Measurements from ENCODE around the gene MMD.
A peak's percentile ranks its signal among the peaks of the same experiment; 100 is the strongest.

MMD gene

GRCh38 chr17:55420067-55420775 is 1.4 kb downstream of the MMD start:
- Histone ChIP-seq H3K27ac (ENCODE audit: low read length, poor library complexity, severe bottlenecking) (no peak overlapping the region), H2BK120ac (ENCODE audit: low read depth, low read length) (no peak overlapping the region), H2AFZ (ENCODE audit: low read depth, low read length) (no peak overlapping the region), H2BK12ac (ENCODE audit: low read length in 2 of 2) (no peak overlapping the region), H3K18ac (ENCODE audit: low read depth in 1 of 2, low read length in 2 of 2) (peak overlapping the region; percentile 86 to 99), H3K4me1 (ENCODE audit: control insufficient read depth, insufficient read depth, low read depth, low read length) (peaks cover 9% of the 10 kb centered on the region), H3K36me3 (ENCODE audit: control insufficient read depth in 1 of 2, insufficient read depth in 2 of 2, low read depth in 1 of 2, low read length in 2 of 2) (no peaks in the 10 kb centered on the region), H3K79me1 (replicated peaks; ENCODE audit: low read length, poor library complexity, severe bottlenecking) (peaks cover 28% of the 10 kb centered on the region), H4K91ac (ENCODE audit: low read length) (no peak overlapping the region), H3K4ac (ENCODE audit: low read depth in 1 of 2, low read length in 2 of 2) (peak overlapping the region; percentile 96 to 97), H2AK5ac (ENCODE audit: low read length, severe bottlenecking) (no peak overlapping the region), H3K4me2 (ENCODE audit: low read length, poor library complexity, severe bottlenecking) (peak overlapping the region; percentile 97), H3K14ac (ENCODE audit: low read length in 2 of 2) (peak overlapping the region in 1 of 2 experiments; percentile 70), H3K27me3 (ENCODE audit: control insufficient read depth in 1 of 2, insufficient read depth in 1 of 2, low read length in 2 of 2) (peaks cover 0 to 1% of the 10 kb centered on the region in 2 experiments), H2BK5ac (ENCODE audit: low read depth, low read length, poor library complexity, severe bottlenecking) (no peak overlapping the region), H3K23ac (ENCODE audit: low read length in 2 of 2) (no peak overlapping the region), H2BK15ac (ENCODE audit: low read depth, poor library complexity, severe bottlenecking) (no peak overlapping the region), H4K8ac (ENCODE audit: low read length) (peak overlapping the region; percentile 82), H3K9me3 (ENCODE audit: control insufficient read depth, low read length) (no peaks in the 10 kb centered on the region), H3K9ac (ENCODE audit: low read length) (peak overlapping the region; percentile 94), H3K4me3 (ENCODE audit: insufficient read depth in 1 of 2, low read depth in 1 of 2, low read length in 2 of 2) (peak overlapping the region; percentile 91)
- no peak for DNase-seq
- 62% methylated on average over 6 of the region's 6 CpGs for WGBS

- H2BK120ac ChIP-seq (ENCODE audit: low read depth, low read length), result no peak overlapping the region
These were observed 3.0 kb downstream of the MMD start for GRCh38 chr17:55418369-55419268.

GRCh38 chr17:55417411-55418268 is 4.0 kb downstream of the MMD start:
- Histone ChIP-seq H3K18ac (ENCODE audit: low read depth in 1 of 2, low read length in 2 of 2) (peak overlapping the region in 1 of 2 experiments; percentile 50), H3K27ac (ENCODE audit: low read length, poor library complexity, severe bottlenecking) (no peak overlapping the region), H3K36me3 (ENCODE audit: control insufficient read depth in 1 of 2, insufficient read depth in 2 of 2, low read depth in 1 of 2, low read length in 2 of 2) (peaks cover 0 to 15% of the 10 kb centered on the region in 2 experiments), H3K4me1 (ENCODE audit: control insufficient read depth, insufficient read depth, low read depth, low read length) (peaks cover 9% of the 10 kb centered on the region), H2AK5ac (ENCODE audit: low read length, severe bottlenecking) (peak overlapping the region; percentile 13), H3K9me3 (ENCODE audit: control insufficient read depth, low read length) (no peaks in the 10 kb centered on the region), H3K79me1 (replicated peaks; ENCODE audit: low read length, poor library complexity, severe bottlenecking) (peaks cover 35% of the 10 kb centered on the region), H4K8ac (ENCODE audit: low read length) (peak overlapping the region; percentile 35), H3K4ac (ENCODE audit: low read depth in 1 of 2, low read length in 2 of 2) (no peak overlapping the region), H2BK15ac (ENCODE audit: low read depth, poor library complexity, severe bottlenecking) (no peak overlapping the region), H3K27me3 (ENCODE audit: control insufficient read depth in 1 of 2, insufficient read depth in 1 of 2, low read length in 2 of 2) (no peaks in the 10 kb centered on the region), H2BK12ac (ENCODE audit: low read length in 2 of 2) (peak overlapping the region in 1 of 2 experiments; percentile 32), H3K23ac (ENCODE audit: low read length in 2 of 2) (no peak overlapping the region), H4K91ac (ENCODE audit: low read length) (peak overlapping the region; percentile 58), H3K9ac (ENCODE audit: low read length) (no peak overlapping the region), H3K4me3 (ENCODE audit: insufficient read depth in 1 of 2, low read depth in 1 of 2, low read length in 2 of 2) (no peak overlapping the region), H3K4me2 (ENCODE audit: low read length, poor library complexity, severe bottlenecking) (no peak overlapping the region), H2BK5ac (ENCODE audit: low read depth, low read length, poor library complexity, severe bottlenecking) (no peak overlapping the region), H2AFZ (ENCODE audit: low read depth, low read length) (no peak overlapping the region), H2BK120ac (ENCODE audit: low read depth, low read length) (no peak overlapping the region), H3K14ac (ENCODE audit: low read length in 2 of 2) (no peak overlapping the region)
- 93% methylated on average over 2 of the region's 4 CpGs for WGBS
- DNase-seq, result no peak

More at GRCh38 chr17:55418369-55419268, 3.0 kb downstream of the MMD start:
- no peak overlapping the region for H3K4me2 ChIP-seq (ENCODE audit: low read length, poor library complexity, severe bottlenecking)
- no peak overlapping the region for H3K14ac ChIP-seq (ENCODE audit: low read length in 2 of 2)
- no peak overlapping the region for H2AFZ ChIP-seq (ENCODE audit: low read depth, low read length)
- H3K4me1 ChIP-seq (ENCODE audit: control insufficient read depth, insufficient read depth, low read depth, low read length), result peaks cover 9% of the 10 kb centered on the region
- H3K79me1 ChIP-seq (replicated peaks; ENCODE audit: low read length, poor library complexity, severe bottlenecking), result peaks cover 35% of the 10 kb centered on the region
- H2BK12ac ChIP-seq (ENCODE audit: low read length in 2 of 2), result no peak overlapping the region
- H3K27ac ChIP-seq (ENCODE audit: low read length, poor library complexity, severe bottlenecking), result no peak overlapping the region
- H3K18ac ChIP-seq (ENCODE audit: low read depth in 1 of 2, low read length in 2 of 2), result peak overlapping the region in 1 of 2 experiments; percentile 8
- H3K9ac ChIP-seq (ENCODE audit: low read length), result no peak overlapping the region
- no peak overlapping the region for H2BK5ac ChIP-seq (ENCODE audit: low read depth, low read length, poor library complexity, severe bottlenecking)
- H2BK15ac ChIP-seq (ENCODE audit: low read depth, poor library complexity, severe bottlenecking), result no peak overlapping the region
- no peak overlapping the region for H4K8ac ChIP-seq (ENCODE audit: low read length)
- no peak overlapping the region for H2AK5ac ChIP-seq (ENCODE audit: low read length, severe bottlenecking)
- no peaks in the 10 kb centered on the region for H3K27me3 ChIP-seq (ENCODE audit: control insufficient read depth in 1 of 2, insufficient read depth in 1 of 2, low read length in 2 of 2)
- WGBS, result 100% methylated on average over 2 of the region's 3 CpGs
- peak overlapping the region in 1 of 2 experiments; percentile 33 for H3K4ac ChIP-seq (ENCODE audit: low read depth in 1 of 2, low read length in 2 of 2)
- H4K91ac ChIP-seq (ENCODE audit: low read length), result no peak overlapping the region
- no peak overlapping the region for H3K4me3 ChIP-seq (ENCODE audit: insufficient read depth in 1 of 2, low read depth in 1 of 2, low read length in 2 of 2)
- no peak for DNase-seq
- peaks cover 0 to 5% of the 10 kb centered on the region in 2 experiments for H3K36me3 ChIP-seq (ENCODE audit: control insufficient read depth in 1 of 2, insufficient read depth in 2 of 2, low read depth in 1 of 2, low read length in 2 of 2)
- no peak overlapping the region for H3K23ac ChIP-seq (ENCODE audit: low read length in 2 of 2)
- H3K9me3 ChIP-seq (ENCODE audit: control insufficient read depth, low read length), result no peaks in the 10 kb centered on the region

All from mesenchymal stem cell (in vitro differentiated cells and primary cell).